ENCODE measurements around the gene TLCD3B. TPM values are rescaled to one million over a fixed set of nuclear protein-coding genes. Genes with fewer than 3 reads are reported as not detected.

Gene TLCD3B
- total and polyA plus RNA-seq, 2 donors from 2014 or later = not detected

GRCh38 chr16:30049871-30050270, 18.8 kb upstream of the TLCD3B start:
- intact Hi-C loops (cut with DNase I) = no loop called here
- H3K27me3 ChIP-seq (ENCODE audit: control insufficient read depth, insufficient read depth, low read length) = no peaks in the 10 kb centered on the region
- TF ChIP-seq, protein P1, sequence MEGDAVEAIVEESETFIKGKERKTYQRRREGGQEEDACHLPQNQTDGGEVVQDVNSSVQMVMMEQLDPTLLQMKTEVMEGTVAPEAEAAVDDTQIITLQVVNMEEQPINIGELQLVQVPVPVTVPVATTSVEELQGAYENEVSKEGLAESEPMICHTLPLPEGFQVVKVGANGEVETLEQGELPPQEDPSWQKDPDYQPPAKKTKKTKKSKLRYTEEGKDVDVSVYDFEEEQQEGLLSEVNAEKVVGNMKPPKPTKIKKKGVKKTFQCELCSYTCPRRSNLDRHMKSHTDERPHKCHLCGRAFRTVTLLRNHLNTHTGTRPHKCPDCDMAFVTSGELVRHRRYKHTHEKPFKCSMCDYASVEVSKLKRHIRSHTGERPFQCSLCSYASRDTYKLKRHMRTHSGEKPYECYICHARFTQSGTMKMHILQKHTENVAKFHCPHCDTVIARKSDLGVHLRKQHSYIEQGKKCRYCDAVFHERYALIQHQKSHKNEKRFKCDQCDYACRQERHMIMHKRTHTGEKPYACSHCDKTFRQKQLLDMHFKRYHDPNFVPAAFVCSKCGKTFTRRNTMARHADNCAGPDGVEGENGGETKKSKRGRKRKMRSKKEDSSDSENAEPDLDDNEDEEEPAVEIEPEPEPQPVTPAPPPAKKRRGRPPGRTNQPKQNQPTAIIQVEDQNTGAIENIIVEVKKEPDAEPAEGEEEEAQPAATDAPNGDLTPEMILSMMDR (IDR thresholded peaks at IDR 0.05; ENCODE audit: borderline replicate concordance, extremely low read depth, insufficient read depth) = no peak

DNA sequence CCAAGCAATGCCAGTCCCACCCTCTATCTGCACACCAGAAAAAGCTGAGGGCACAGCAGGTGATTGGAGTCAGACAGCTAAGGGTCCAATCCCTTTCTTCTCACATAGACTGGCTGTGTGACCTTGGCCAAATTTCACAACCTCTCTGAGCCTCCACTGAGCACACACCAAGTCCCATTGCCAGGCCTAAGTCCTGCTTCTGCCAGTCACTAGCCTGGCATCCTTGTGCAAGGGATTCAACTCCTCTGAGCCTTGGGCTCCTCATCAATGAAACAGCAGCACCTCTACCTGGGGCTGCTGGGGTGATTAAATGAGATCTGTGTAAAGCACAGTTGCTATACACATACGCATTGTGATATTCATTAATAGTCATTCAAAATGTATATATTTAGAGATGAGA, 15.5 kb upstream of the TLCD3B start:
- H3K27me3 ChIP-seq (ENCODE audit: control insufficient read depth, insufficient read depth, low read length) = no peaks in the 10 kb centered on the region
- TF ChIP-seq, protein P1 (IDR thresholded peaks at IDR 0.05; ENCODE audit: borderline replicate concordance, extremely low read depth, insufficient read depth) = no peak
- no peak for DNase-seq
- no peaks in the 10 kb centered on the region for H3K36me3 ChIP-seq (ENCODE audit: control insufficient read depth in 2 of 3, insufficient read depth in 3 of 3, low read length in 3 of 3)
- H3K4me1 ChIP-seq (ENCODE audit: control insufficient read depth in 2 of 3, insufficient read depth in 2 of 3, low read depth in 1 of 3, low read length in 3 of 3) = peaks cover 0 to 2% (median 0%) of the 10 kb centered on the region in 3 donors
- no peak overlapping the region for H3K9ac ChIP-seq (ENCODE audit: low read length in 3 of 3)
- H3K9me3 ChIP-seq (ENCODE audit: control insufficient read depth in 2 of 3, insufficient read depth in 1 of 3, low read length in 3 of 3) = peaks cover 0 to 3% (median 0%) of the 10 kb centered on the region in 3 donors
- H3K4me3 ChIP-seq (ENCODE audit: low read length in 3 of 3) = no peak overlapping the region
- intact Hi-C loops (cut with DNase I) = no loop called here
- FAIRE-seq = no peak
- H3K27ac ChIP-seq (ENCODE audit: low read depth in 2 of 2, low read length in 2 of 2) = no peak overlapping the region

More at GRCh38 chr16:30049871-30050270, 18.8 kb upstream of the TLCD3B start:
- Histone ChIP-seq H3K27ac (ENCODE audit: low read depth in 2 of 2, low read length in 2 of 2) (no peak overlapping the region), H3K4me1 (ENCODE audit: control insufficient read depth in 2 of 3, insufficient read depth in 2 of 3, low read depth in 1 of 3, low read length in 3 of 3) (peaks cover 2 to 8% (median 4%) of the 10 kb centered on the region in 3 donors), H3K36me3 (ENCODE audit: control insufficient read depth in 2 of 3, insufficient read depth in 3 of 3, low read length in 3 of 3) (no peaks in the 10 kb centered on the region), H3K4me3 (ENCODE audit: low read length in 3 of 3) (no peak overlapping the region), H3K9ac (ENCODE audit: low read length in 3 of 3) (no peak overlapping the region), H3K9me3 (ENCODE audit: control insufficient read depth in 2 of 3, insufficient read depth in 1 of 3, low read length in 3 of 3) (peaks cover 0 to 3% (median 0%) of the 10 kb centered on the region in 3 donors)
- FAIRE-seq (no peak), DNase-seq (no peak)

DNA sequence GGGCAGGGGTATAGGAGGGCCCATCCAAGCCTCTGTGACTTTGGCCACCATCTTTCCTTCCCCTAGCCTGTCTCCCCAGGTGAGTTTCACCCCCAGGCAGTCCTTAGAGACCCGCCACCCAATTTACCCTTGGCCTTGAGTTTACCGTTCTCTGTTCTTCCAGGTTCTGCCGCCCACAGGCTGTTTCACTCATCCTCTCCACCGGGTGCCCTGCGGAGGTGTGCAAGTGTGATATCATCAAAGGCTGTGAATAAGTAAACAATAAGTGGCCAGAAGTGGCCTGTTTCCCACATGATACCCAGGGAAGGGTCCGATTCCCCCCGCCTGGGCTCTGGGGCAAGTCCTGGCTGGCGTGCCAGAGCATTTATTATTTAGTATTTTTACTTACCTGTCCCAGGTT, 15.1 kb upstream of the TLCD3B start:
- no peak for FAIRE-seq

More for the DNA sequence above, 15.1 kb upstream of the TLCD3B start:
- peaks cover 0 to 3% (median 0%) of the 10 kb centered on the region in 3 donors for H3K9me3 ChIP-seq (ENCODE audit: control insufficient read depth in 2 of 3, insufficient read depth in 1 of 3, low read length in 3 of 3)
- H3K4me1 ChIP-seq (ENCODE audit: control insufficient read depth in 2 of 3, insufficient read depth in 2 of 3, low read depth in 1 of 3, low read length in 3 of 3) = peaks cover 0 to 2% (median 0%) of the 10 kb centered on the region in 3 donors
- DNase-seq = no peak
- TF ChIP-seq, protein P1 (IDR thresholded peaks at IDR 0.05; ENCODE audit: borderline replicate concordance, extremely low read depth, insufficient read depth) = no peak
- intact Hi-C loops (cut with DNase I) = no loop called here
- no peaks in the 10 kb centered on the region for H3K27me3 ChIP-seq (ENCODE audit: control insufficient read depth, insufficient read depth, low read length)
- no peak overlapping the region for H3K27ac ChIP-seq (ENCODE audit: low read depth in 2 of 2, low read length in 2 of 2)
- H3K36me3 ChIP-seq (ENCODE audit: control insufficient read depth in 2 of 3, insufficient read depth in 3 of 3, low read length in 3 of 3) = no peaks in the 10 kb centered on the region
- H3K4me3 ChIP-seq (ENCODE audit: low read length in 3 of 3) = no peak overlapping the region
- no peak overlapping the region for H3K9ac ChIP-seq (ENCODE audit: low read length in 3 of 3)

Data from kidney (tissue), 14 donors.